ENCODE measurements around the gene CIDEA.

DNA sequence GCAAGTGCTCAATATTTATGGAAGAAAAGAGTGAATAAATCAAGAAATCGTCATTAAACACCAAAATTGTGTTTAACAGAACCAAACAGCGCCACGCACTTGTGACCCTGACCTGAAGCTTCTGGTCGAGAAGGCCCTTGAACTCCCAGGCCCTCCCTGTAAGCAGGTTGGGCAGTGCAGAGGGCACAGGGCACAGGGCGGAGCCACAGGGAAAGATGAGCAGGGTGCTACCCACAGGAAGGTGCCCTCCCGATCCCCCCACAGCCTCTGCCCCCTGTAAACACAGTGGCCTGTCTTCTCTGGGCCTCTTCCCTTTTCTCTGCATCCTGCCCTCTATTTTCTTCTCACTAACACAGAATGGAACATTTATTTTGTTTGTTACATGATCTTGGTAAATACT, 37.0 kb downstream of the CIDEA start:
- TF ChIP-seq EZH2 (IDR thresholded peaks at IDR 0.05; ENCODE audit: insufficient read depth, poor library complexity, severe bottlenecking) (no peak), EZH2phosphoT487 (IDR thresholded peaks at IDR 0.05; ENCODE audit: insufficient read depth, low read depth) (no peak)

All from GM23248 (cell line).